Small intestine (tissue), 7 donors: ENCODE results near the gene MID1. TPM values are rescaled to one million over a fixed set of nuclear protein-coding genes. Genes with fewer than 3 reads are reported as not detected.

Experiments
- DNase-seq, 2 donors: peaks; one replicate each; pipeline versions ENCODE4 v3.0.0 to v3.0.0-alpha.2; 2013
- FAIRE-seq: peaks from 2 replicates; lab custom pipeline; 2012; peaks lifted over from hg19 to GRCh38; lab: Jason Lieb, UNC
- H3K27ac ChIP-seq, 3 donors: one replicate each; pipeline ENCODE4 v1.5.1; 2013; ENCODE audit warnings: low read length in 2 of 3, mild to moderate bottlenecking in 2 of 3, control low read depth in 1 of 3, inconsistent platforms in 1 of 3, low read depth in 1 of 3, moderate library complexity in 1 of 3
- H3K27me3 ChIP-seq, 3 donors: one replicate each; pipeline ENCODE4 v1.6.1; 2013; ENCODE audit warnings: low read length in 3 of 3, inconsistent platforms in 1 of 3; ENCODE audit not compliant: control insufficient read depth in 3 of 3, insufficient read depth in 3 of 3
- H3K36me3 ChIP-seq, 3 donors: one replicate each; pipeline ENCODE4 v1.6.1; 2013; ENCODE audit warnings: low read length in 3 of 3, inconsistent platforms in 1 of 3, low read depth in 1 of 3, mild to moderate bottlenecking in 1 of 3, moderate library complexity in 1 of 3; ENCODE audit not compliant: control insufficient read depth in 3 of 3, insufficient read depth in 2 of 3
- H3K4me1 ChIP-seq, 3 donors: one replicate each; pipeline ENCODE4 v1.6.1; 2013; ENCODE audit warnings: low read length in 2 of 3, inconsistent platforms in 1 of 3, low read depth in 1 of 3, mild to moderate bottlenecking in 1 of 3, moderate library complexity in 1 of 3; ENCODE audit not compliant: control insufficient read depth in 3 of 3, insufficient read depth in 2 of 3
- H3K4me3 ChIP-seq, 3 donors: one replicate each; pipeline ENCODE4 v1.5.1; 2013; ENCODE audit warnings: low read length in 3 of 3, control low read depth in 1 of 3, inconsistent platforms in 1 of 3, low read depth in 1 of 3, mild to moderate bottlenecking in 1 of 3, moderate library complexity in 1 of 3
- H3K9me3 ChIP-seq, 2 donors: one replicate each; pipeline ENCODE4 v1.6.1; 2013; ENCODE audit warnings: low read depth in 1 of 2, low read length in 1 of 2; ENCODE audit not compliant: control insufficient read depth in 2 of 2, insufficient read depth in 1 of 2
- WGBS, 3 donors: extraction: QIAGEN DNeasy Blood & Tissue Kit; methylation state at CpG; one replicate each; pipeline ENCODE4 v1.1.7; 2013; 5-methylcytosine and 5-hydroxymethylcytosine counted together
- polyA plus RNA-seq, 4 donors: library from polyadenylated mRNA; stranded (reverse) in 3 of 4; unstranded in 1 of 4; fragments of 200-250 nt in 3 of 4; fragments of 120-200 nt in 1 of 4; gene quantifications; one replicate each; pipeline versions ENCODE4 v1.2.1 to v1.2.3, GENCODE V29; 2013
- donor health status: healthy with polysubstance abuse.
- donor health status: control.
- donor health status: control.
- donor health status: Bipolar disorder and iron deficiency.
- donor health status: healthy.

The MID1 gene
- polyA plus RNA-seq, 4 donors: 1.9 to 11.6 (median 4.6) TPM

DNA sequence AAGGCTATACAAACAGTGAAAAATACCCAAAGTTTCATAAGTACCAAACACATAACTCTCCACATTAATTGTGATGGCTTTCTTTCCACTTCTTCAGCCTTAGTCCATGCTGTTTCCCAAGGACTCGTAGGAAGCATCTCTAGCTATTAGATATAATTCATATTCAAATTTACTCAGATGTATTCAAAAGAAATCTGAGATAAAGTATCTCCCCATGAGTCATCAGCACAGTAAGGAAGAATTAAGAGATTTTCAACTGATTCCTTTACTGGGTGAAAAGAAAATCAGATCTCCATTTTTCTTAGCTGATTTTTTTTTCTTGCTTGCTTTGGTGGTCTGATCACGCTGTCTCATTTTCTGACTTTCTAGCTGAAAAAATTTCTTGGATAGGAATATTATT is 71.7 kb downstream of the MID1 start:
- FAIRE-seq (no peak), DNase-seq (no peak)
- Histone ChIP-seq H3K4me3 (no peak overlapping the region), H3K27me3 (no peaks in the 10 kb centered on the region), H3K27ac (no peak overlapping the region), H3K4me1 (no peaks in the 10 kb centered on the region), H3K36me3 (peaks cover 0 to 2% (median 0%) of the 10 kb centered on the region in 3 donors), H3K9me3 (no peaks in the 10 kb centered on the region)
- WGBS, 3 donors: 73 to 90% (median 86%) methylated on average over 2 of the region's 2 CpGs

DNA sequence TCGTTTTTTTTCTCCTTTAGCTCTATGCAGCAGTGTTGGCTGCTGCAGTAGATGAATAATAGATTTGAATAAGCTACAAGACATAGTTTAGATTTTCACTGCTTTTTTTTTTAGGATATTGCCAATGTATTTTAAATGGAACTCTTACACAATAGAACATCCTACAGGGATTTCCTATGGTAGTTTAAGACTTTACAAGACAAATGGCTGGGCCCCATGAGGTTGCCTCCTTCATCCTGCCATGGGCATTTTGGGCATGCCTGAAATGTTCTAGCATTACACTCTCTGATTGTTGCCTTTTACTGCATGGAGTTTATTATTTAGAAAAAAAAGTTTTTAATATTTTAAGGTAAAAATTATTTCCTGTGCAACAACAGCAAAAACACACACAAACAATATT is 74.5 kb downstream of the MID1 start:
- no peaks in the 10 kb centered on the region for H3K4me1 ChIP-seq
- FAIRE-seq (no peak), DNase-seq (no peak)
- H3K27me3 ChIP-seq: no peaks in the 10 kb centered on the region
- H3K27ac ChIP-seq: no peak overlapping the region
- no peak overlapping the region for H3K4me3 ChIP-seq
- 14 to 35% (median 32%) methylated on average over 1 of the region's 1 CpG for WGBS, 3 donors
- peaks cover 0 to 2% (median 0%) of the 10 kb centered on the region in 3 donors for H3K36me3 ChIP-seq
- H3K9me3 ChIP-seq: no peaks in the 10 kb centered on the region

DNA sequence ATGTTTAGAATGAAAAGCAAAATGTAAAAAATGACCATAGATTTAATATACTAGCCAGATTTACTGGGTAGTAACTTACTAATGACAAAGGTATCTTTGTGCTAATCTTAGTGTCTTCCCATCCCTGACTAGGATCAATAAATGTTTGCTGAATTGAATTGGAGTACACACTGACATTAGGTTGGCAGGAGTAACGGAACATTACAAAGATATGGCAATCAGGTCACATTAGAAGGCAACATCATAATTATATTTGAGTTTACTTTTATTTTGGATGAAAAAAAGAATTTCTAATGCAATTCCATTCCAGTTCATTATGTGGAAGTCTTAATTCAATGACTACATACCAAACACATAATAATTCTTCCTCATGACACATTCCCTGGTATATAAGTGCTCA is 77.8 kb downstream of the MID1 start:
- Histone ChIP-seq H3K27ac (no peak overlapping the region), H3K27me3 (no peaks in the 10 kb centered on the region), H3K36me3 (no peaks in the 10 kb centered on the region), H3K4me3 (no peak overlapping the region), H3K4me1 (no peaks in the 10 kb centered on the region), H3K9me3 (no peaks in the 10 kb centered on the region)
- DNase-seq: no peak
- FAIRE-seq: no peak
- WGBS, 3 donors: 77 to 100% (median 98%) methylated on average over 1 of the region's 1 CpG

DNA sequence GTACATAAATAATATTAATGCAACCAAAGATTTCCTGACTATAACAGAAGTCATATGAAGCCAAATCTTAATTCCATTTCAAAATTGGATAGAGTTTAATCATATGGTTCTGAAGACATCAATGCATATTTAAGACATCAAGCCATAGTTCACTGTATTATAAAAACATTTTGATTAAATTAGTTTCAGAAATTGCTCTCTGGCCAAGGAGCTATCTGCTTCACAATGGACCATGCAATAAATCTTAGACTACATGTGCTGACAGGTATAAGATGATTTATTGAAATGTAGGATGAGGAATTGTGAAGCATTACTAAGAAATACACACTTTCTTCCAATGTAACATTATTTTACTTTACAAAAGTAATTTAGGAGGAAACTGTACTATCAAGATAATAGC is 81.6 kb downstream of the MID1 start:
- Histone ChIP-seq H3K4me3 (no peak overlapping the region), H3K9me3 (no peaks in the 10 kb centered on the region), H3K27me3 (no peaks in the 10 kb centered on the region), H3K36me3 (no peaks in the 10 kb centered on the region), H3K4me1 (peaks cover 0 to 8% (median 0%) of the 10 kb centered on the region in 3 donors), H3K27ac (no peak overlapping the region)
- DNase-seq (no peak), FAIRE-seq (no peak)

DNA sequence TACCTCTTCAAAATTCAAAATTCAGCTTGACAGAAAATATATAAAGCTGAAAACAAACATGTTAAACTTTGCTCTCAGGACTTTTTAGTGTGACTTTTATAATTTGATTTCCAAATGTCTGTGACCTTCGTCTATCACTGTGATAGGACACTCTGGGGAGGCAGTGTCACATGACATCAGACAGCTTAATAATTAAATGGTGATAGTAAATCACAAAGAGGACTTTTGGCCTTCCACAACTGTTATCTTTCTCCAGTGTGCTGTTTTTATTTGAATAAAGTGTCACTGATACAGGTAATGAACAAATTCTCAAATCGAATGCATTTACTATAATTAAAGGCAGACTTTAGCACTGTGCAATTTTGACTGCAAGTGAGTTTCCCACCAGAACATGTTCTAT is 83.1 kb downstream of the MID1 start:
- Histone ChIP-seq H3K27me3 (no peaks in the 10 kb centered on the region), H3K9me3 (no peaks in the 10 kb centered on the region), H3K4me3 (no peak overlapping the region), H3K27ac (peak overlapping the region in 2 of 3 donors; percentile 20 to 63), H3K4me1 (peaks cover 0 to 8% (median 0%) of the 10 kb centered on the region in 3 donors), H3K36me3 (no peaks in the 10 kb centered on the region)
- 15 to 54% (median 34%) methylated on average over 2 of the region's 2 CpGs for WGBS, 3 donors
- peak; percentile 67 to 81 for DNase-seq
- no peak for FAIRE-seq

DNA sequence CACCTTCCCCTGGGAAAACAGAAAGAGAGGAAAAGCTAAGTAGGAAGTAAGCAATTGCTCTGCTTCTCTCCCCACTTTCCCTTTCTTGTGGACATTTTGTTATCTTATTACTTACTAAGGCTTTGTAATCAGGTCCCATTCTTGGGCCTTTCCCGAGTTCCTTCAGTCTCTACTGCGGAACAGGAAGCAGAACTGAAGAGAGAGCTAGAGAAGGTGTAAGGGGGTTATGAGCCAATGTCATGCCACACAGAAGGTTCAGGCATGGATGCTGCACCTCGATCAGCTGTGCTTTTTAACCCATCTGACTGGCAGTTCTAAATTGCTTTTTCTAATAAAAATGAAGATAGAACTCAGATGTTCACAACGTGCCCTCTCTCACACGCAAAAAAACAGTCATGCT is 83.6 kb downstream of the MID1 start:
- peaks cover 0 to 8% (median 0%) of the 10 kb centered on the region in 3 donors for H3K4me1 ChIP-seq
- peak overlapping the region; percentile 24 to 63 (median 45) for H3K27ac ChIP-seq
- 23 to 49% (median 36%) methylated on average over 5 of the region's 5 CpGs for WGBS, 3 donors
- no peak overlapping the region for H3K4me3 ChIP-seq
- H3K9me3 ChIP-seq: no peaks in the 10 kb centered on the region
- DNase-seq (peak; percentile 7 to 36), FAIRE-seq (no peak)
- H3K27me3 ChIP-seq: no peaks in the 10 kb centered on the region
- no peaks in the 10 kb centered on the region for H3K36me3 ChIP-seq

DNA sequence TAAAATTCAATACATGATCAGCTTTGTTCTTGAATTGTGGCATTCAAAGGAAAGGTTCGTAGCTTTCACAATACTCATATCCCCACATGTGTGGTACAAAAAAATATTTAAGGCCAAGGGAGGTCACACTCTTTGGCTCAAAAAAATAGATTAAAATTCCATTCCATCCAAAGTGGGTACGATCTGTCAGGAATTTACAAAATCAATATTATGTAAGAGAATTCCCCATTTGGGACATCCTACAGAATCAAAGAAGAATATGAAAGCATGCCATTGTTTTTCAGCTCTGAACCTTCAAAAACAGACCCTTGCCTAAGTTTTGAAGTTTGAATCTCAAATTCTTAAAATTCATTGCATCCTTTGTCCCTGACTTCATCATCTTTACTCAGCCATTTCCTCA is 85.8 kb downstream of the MID1 start:
- no peak overlapping the region for H3K4me3 ChIP-seq
- WGBS, 3 donors: 79 to 98% (median 85%) methylated on average over 2 of the region's 2 CpGs
- H3K27me3 ChIP-seq: no peaks in the 10 kb centered on the region
- no peaks in the 10 kb centered on the region for H3K9me3 ChIP-seq
- no peak overlapping the region for H3K27ac ChIP-seq
- FAIRE-seq (no peak), DNase-seq (no peak)
- H3K36me3 ChIP-seq: no peaks in the 10 kb centered on the region
- H3K4me1 ChIP-seq: peaks cover 0 to 8% (median 0%) of the 10 kb centered on the region in 3 donors

DNA sequence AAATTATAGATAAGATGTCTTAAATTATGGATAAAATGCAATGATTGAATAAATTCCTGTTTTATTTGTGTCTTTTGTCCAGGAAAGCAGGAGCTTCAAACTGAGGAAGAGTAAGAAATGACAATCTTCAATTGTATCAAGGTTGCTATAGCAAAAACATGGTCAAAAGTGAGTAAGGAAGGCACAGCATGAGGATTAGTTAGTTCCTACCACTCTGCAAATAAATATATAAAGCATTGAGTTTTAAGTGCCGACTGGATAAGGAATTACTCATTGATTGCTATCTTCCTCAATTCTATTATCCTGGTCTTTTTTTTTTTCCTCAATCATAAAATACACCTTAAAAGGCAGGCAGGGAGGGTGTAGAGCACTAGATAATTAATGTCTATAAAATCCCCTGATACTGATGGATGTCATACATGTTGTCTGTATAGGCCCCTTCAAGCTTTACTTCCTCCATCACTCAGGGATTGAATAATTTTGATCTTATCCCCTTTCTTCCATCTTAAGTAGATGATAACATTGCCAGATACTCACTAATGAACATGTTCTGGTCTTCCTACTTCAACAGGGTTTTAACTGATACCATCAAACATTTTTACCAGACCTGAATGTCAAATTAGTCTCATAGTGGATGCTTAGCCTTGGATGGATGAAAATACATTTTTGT is 86.6 kb downstream of the MID1 start:
- WGBS, 3 donors: 27 to 48% (median 34%) methylated on average over 1 of the region's 1 CpG
- peaks cover 0 to 8% (median 0%) of the 10 kb centered on the region in 3 donors for H3K4me1 ChIP-seq
- DNase-seq: no peak
- FAIRE-seq: no peak
- no peak overlapping the region for H3K4me3 ChIP-seq
- no peaks in the 10 kb centered on the region for H3K36me3 ChIP-seq
- no peak overlapping the region for H3K27ac ChIP-seq
- H3K9me3 ChIP-seq: no peaks in the 10 kb centered on the region
- H3K27me3 ChIP-seq: no peaks in the 10 kb centered on the region

DNA sequence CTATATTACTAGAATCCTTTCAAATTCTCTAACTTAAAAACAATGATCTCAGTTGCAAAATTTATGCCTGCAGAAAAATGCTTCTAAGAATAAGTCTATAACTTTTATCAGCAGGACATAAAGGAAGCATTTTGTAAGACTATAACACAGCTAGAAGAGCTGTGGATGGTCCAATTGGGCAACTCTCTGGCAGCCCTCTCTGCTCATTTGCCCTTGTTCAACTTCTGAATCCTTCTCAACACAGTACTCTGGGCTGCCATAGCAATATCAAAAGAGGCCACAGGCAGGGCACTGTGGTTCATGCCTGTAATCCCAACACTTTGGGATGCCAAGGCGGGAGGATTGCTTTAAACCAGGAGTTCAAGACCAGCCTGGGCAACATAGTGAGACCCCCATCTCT is 88.5 kb downstream of the MID1 start:
- 83 to 93% (median 93%) methylated on average over 1 of the region's 1 CpG for WGBS, 3 donors
- H3K4me1 ChIP-seq: peaks cover 0 to 6% (median 0%) of the 10 kb centered on the region in 3 donors
- H3K27me3 ChIP-seq: peaks cover 0 to 2% (median 0%) of the 10 kb centered on the region in 3 donors
- no peak overlapping the region for H3K27ac ChIP-seq
- FAIRE-seq: no peak
- DNase-seq: no peak
- H3K9me3 ChIP-seq: no peaks in the 10 kb centered on the region
- H3K4me3 ChIP-seq: no peak overlapping the region
- H3K36me3 ChIP-seq: no peaks in the 10 kb centered on the region
